Measurements from ENCODE around the gene HDAC9.

Gene HDAC9

GRCh38 chr7:18495412-18496340 lies at the start of gene HDAC9:
Gene HDAC9, plus strand, starts transcription at chr7:18495749. Its CDS starts 554 bp downstream, at chr7:18496303.
- DNase-seq: no peak

DNA sequence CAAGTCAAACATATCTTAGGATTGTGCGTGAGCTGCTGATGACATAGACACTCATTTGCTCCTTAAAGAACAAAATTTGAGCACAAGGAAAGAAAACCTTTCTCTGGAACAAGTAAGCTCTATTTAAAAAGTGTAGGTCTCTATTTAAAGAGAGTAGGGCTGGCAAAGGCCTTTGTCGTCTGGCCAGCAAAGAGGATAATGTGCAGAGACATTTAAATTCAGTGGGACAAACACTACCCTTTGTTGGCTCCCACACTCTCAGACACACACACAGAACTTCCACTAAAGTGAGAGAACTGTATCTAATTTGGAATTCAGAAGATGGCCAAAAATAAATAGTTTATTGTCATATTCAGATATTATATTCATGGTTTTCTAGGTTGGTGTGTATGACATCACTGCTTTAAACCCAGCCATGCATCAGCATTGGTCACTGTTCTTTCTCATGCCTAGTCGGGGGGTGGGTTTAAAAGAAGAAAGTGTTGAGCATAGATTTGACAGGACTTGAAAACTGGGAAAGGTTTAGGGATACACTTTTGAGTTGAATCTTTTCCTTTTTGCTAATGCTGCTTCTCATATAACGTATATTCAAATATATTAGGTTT lies 49.5 kb upstream of the HDAC9 start:
- DNase-seq: no peak

DNA sequence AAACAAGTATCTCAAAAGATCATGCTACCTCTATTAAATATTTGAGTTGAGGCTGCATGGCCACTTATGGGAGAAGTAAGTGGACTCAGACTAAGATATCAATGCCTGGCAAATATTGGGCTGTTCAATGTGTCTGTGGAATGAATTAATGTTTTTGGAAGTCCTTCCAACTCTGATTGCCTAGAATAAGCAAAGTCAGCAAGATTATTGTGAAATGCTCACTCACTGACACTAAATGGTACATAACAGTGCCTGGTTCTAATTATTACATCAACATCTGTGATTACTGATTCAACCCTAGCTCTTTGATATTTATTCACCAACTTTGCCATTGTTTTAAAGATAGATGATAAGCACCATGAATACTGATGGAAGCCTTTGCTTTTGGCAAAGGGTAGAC lies 45.5 kb upstream of the HDAC9 start:
- DNase-seq: no peak

- no peak for DNase-seq
Observed at GRCh38 chr7:18455606-18456005, 39.9 kb upstream of the HDAC9 start.

- no peak for DNase-seq
Observed at GRCh38 chr7:18457832-18458231, 37.7 kb upstream of the HDAC9 start.

DNA sequence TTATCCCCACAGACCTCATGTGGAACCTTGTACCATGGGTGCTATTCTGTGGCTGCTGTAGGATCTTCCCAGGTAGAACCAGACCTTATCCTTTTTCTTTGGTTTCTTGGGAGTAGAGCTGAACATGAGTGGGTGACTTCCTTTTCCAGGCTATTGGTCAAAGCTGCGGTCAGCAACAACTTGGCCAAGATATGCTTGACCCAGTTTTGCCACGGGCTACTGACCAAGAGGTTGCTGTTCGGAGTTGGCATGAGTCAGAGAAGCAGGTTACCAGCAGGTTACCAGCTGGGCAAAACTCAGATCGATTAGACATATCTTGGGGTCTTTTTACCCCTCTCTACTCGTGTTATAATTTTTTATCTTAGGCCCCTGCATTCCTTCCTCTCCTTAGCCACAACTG lies 36.7 kb upstream of the HDAC9 start:
- no peak for DNase-seq

GRCh38 chr7:18459484-18460245 lies 35.9 kb upstream of the HDAC9 start:
- no peak for DNase-seq

DNA sequence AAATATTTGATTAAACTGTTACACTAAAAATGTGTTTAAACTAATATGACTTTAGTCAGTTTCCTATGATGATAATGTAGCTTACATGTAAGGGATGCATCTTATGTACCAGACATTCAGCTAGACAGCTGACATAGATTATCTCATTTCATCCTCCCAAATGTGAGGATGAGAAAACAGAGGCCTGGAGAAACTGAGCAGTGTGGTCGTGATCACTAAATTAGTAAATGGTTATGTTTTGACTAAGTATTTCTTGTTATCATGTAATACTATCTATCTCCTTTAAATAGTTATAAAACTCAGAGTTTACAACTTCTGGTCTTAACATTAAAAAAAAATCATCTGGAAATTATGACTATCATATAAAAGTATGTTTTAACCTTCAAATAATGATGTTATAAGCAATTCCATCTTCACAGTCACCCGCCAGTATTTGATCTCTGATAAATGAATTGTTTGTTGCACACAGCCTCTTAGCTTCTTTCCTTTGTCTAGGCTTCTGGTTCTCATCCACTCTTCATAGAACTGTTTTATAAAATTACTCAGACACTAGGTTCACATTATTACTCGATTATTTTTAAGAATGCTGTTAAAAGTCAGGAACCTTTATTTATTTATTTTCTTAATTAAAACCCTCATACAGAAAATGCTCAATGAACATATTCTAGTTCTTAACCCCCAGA lies 33.6 kb upstream of the HDAC9 start:
- no peak for DNase-seq

GRCh38 chr7:18464830-18465229 lies 30.7 kb upstream of the HDAC9 start:
- DNase-seq: no peak

DNA sequence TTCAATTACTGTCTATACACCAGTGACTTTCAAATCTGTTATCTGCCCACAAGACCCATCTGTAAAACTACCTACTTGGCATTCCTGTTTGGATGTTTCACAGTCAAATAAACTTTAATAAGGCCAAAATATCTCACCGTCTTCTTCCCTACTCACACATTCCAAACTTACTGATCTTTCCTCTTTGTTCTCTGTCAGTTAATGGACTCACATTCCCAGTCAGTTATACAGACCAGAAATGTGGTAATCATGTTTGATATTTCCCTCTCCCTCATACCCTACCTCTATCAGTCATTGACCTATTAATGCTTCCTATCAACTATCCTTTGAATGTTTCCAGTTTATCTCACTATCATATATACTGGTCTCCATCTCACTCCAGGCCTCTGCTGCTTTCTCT lies 28.5 kb upstream of the HDAC9 start:
- no peak for DNase-seq

- DNase-seq: no peak
Observed at GRCh38 chr7:18468795-18469194, 26.8 kb upstream of the HDAC9 start.

DNA sequence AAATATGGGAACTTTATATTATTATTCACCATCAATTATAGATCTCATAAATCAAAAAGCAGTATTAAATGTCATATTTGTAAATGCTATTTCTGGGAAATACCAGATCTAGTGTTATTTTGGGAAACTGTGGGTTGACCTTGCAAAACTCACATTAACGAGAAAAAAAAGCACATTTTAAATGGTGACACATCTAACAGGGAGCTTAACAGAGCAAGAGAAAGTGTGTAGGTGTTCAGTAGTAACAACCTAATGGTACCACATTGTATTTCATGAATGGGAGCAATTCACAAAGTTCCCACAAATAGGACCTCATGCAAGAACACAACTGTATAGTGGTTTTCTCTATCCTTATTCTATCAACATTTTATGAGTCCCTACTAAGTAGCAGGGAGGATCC lies 26.2 kb upstream of the HDAC9 start:
- no peak for DNase-seq

- DNase-seq: no peak
Observed at GRCh38 chr7:18471476-18472160, 23.9 kb upstream of the HDAC9 start.

DNA sequence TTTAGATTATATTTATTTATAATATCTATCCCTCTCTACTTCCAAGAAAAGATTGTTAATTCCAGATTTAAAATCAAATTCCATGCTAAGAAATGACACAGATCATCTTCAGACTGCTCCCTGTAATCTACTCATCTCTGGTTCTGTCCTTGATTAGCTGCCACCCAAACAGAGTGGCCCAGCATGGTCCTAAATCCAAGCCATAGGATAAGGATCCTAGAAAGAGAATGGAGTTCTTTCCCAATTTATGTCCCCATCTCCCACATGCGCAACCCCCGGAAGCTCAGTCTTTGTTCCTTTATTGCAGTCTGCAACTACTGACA lies 23.4 kb upstream of the HDAC9 start:
- no peak for DNase-seq

GRCh38 chr7:18473119-18473518 lies 22.4 kb upstream of the HDAC9 start:
- no peak for DNase-seq

GRCh38 chr7:18474944-18475343 lies 20.6 kb upstream of the HDAC9 start:
- DNase-seq: no peak

GRCh38 chr7:18475488-18475887 lies 20.1 kb upstream of the HDAC9 start:
- DNase-seq: no peak

- no peak for DNase-seq
Observed at GRCh38 chr7:18481776-18482175, 13.8 kb upstream of the HDAC9 start.

DNA sequence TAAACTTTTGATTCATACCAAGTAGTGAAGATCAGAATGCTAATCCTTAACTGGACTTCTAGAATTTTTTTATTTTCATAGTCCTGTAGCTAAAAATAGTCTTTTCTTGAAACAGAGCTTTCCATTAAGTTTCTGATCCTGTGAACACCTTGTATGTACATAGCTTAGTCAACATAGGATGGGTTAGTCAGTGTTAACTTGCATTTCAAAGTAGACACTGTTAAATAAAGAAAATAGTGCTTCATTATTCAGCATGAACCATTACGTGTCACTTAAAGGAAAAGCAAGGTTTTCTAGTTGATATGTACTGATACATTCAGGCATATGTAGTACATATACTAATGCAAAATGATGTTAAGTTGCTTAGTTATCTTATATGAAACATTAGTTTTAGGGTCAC lies 7.5 kb upstream of the HDAC9 start:
- no peak for DNase-seq

- DNase-seq: no peak
Observed at GRCh38 chr7:18489624-18490023, 5.9 kb upstream of the HDAC9 start.

- no peak for DNase-seq
Observed at GRCh38 chr7:18491871-18492270, 3.7 kb upstream of the HDAC9 start.

DNA sequence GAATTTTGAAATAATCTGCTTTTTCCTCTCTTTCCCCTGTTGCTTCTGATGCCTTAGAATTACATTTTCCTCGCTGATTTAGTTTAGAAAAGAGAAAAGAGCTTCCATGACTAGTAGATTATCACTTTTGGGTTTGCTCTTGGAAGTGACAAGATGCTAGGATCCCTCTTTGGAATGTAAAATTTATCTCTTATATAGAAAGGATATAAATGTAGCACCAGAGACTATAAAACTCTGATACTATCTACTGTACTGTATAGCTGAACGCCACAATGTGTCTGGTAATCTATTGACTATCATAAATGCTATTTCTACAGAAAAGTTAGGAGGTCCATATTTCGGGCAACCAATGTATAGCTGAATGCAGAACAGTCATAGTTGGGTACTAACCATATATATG lies 1.1 kb upstream of the HDAC9 start:
- no peak for DNase-seq

All from stimulated activated CD4-positive, alpha-beta T cell treated with anti-CD3 and anti-CD28 coated beads, Interleukin-2, amount 100 ng/mL, for 24 hours (primary cell).